ENCODE results near the gene DCK.
"Not testable (repeated sequence)": the region's sequence is repeated elsewhere in the genome, so short reads cannot be mapped to it uniquely, and the experiment has no call there.

Gene DCK

GRCh38 chr4:71001363-71001762, 7.9 kb downstream of the DCK start:
- not testable (repeated sequence) for DNase-seq (ENCODE audit: low read depth)

DNA sequence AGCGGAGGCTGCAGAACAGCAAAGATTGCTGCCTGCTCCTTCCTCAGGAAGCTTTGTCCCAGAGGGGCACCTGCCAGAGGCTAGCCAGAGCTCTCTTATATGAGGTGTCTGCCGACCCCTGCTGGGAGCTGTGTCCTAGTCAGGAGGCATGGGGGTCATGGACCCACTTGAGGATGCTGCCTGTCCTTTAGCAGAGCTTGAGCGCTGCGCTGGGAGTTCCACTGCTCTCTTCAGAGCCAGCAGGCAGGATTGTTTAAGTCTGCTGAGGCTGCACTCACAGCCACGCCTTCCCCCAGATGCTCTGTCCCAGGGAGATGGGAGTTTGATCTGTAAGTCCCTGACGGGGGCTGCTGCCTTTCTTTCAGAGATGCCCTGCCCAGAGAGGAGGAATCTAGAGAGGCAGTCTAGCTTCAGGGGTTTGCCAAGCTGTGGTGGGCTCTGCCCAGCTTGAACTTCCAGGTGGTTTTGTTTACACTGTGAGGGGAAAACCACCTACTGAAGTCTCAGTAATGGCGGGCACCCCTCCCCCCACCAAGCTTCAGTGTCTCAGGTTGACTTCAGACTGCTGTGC, 10.9 kb downstream of the DCK start:
- DNase-seq (ENCODE audit: low read depth): no peak

DNA sequence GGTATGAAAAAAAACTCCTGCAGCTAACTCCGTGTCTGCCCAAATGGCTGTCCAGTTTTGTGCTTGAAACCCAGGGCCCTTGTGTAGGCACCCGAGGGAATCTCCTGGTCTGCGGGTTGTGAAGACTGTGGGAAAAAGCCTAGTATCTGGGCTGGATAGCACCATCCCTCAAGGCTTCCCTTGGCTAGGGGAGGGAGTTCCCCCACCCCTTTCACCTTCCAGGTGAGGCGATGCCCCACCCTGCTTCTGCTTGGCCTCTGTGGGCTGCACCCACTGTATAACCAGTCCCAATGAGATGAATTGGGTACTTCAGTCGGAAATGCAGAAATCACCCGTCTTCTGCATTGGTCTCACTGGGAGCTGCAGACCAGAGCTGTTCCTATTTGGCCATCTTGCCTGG, 11.6 kb downstream of the DCK start:
- DNase-seq (ENCODE audit: low read depth): not testable (repeated sequence)

DNA sequence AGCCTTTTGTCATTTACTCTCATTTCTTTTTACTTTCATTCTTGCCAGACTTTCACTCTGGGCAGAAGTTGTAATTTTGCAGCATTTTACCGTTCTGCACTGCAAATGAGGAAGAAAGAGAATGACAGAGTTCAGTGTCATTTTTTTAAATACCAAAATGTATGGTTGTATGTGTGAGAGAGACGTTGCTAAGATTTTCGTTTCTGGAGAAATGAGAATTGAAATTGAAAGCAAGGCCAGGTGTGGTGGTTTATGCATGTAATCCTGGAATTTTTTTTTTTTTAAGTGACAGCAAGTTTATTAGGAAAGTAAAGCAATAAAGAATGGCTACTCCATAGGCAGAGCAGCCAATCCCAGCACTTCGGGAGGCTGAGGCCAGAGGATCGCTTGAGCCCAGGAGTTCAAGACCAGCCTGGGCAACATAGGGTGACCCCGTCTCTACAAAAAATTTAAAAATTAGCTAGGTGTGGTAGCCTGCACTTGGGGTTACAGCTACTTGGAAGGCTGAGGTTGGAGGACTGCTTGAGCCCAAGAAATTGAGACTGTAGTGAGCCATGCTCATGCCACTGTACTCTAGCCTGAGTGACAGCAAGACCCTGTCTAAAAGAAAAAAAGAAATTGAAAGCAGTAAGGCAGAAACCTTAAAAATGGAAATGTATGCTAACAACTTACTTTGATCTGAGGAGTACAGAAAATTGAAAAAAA, 12.9 kb downstream of the DCK start:
- DNase-seq (ENCODE audit: low read depth): no peak

DNA sequence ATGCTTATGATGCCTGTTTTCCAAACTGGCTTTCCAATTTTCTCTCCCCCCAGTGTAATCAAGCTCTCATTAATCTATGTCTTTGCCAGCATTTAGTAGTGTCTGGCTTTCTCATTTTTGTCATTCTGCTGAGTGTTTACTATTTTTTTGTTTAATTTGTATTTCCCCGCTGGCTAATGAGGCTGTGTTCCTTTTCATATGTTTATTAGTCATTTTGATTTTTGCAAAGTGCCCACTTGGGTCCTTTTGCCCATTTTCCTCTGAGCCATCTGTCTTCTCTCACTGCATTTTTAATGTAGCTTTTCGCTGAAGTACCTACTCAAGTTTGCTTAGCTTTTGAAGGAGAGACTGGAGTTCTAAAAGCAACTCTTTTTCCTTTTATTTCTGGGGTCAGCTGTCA, 14.7 kb downstream of the DCK start:
- no peak for DNase-seq (ENCODE audit: low read depth)

DNA sequence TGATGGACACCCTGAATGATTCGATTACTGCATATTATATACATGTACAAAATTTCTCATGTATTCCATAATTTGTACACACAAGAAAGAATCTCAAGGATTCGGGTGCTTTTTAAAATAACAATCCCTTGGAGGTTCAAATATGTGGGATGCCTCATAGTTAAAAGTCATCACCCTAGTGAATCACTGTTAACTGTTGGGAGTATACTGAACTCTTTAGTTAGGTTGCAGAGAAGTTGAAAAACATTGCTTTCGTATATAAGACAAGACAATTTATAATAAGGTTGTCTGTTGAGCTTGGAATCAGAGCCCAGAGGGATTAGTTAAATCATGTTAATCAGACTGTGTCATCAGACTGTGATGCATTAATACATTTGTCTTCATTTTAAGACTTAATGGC, 15.6 kb downstream of the DCK start:
- no peak for DNase-seq (ENCODE audit: low read depth)

GRCh38 chr4:71009890-71010588, 16.6 kb downstream of the DCK start:
- DNase-seq (ENCODE audit: low read depth): no peak

GRCh38 chr4:71011451-71011850, 18.0 kb downstream of the DCK start:
- no peak for DNase-seq (ENCODE audit: low read depth)

DNA sequence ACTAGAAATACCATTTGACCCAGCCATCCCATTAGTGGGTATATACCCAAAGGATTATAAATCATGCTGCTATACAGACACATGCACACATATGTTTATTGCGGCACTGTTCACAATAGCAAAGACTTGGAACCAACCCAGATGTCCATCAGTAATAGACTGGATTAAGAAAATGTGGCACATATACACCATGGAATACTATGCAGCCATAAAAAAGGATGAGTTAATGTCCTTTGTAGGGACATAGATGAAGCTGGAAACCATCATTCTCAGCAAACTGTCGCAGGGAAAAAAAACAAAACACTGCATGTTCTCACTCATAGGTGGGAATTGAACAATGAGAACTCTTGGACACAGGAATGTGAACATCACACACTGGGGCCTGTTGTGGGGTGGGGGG, 23.9 kb downstream of the DCK start:
- DNase-seq (ENCODE audit: low read depth): not testable (repeated sequence)

- no peak for DNase-seq (ENCODE audit: low read depth)
Observed at GRCh38 chr4:71020611-71021010, 27.2 kb downstream of the DCK start.

GRCh38 chr4:71025654-71026053, 32.2 kb downstream of the DCK start:
- no peak for DNase-seq (ENCODE audit: low read depth)

GRCh38 chr4:71026086-71026485, 32.6 kb downstream of the DCK start:
- no peak for DNase-seq (ENCODE audit: low read depth)

- no peak for DNase-seq (ENCODE audit: low read depth)
Observed at GRCh38 chr4:71027611-71028010, 34.2 kb downstream of the DCK start.

DNA sequence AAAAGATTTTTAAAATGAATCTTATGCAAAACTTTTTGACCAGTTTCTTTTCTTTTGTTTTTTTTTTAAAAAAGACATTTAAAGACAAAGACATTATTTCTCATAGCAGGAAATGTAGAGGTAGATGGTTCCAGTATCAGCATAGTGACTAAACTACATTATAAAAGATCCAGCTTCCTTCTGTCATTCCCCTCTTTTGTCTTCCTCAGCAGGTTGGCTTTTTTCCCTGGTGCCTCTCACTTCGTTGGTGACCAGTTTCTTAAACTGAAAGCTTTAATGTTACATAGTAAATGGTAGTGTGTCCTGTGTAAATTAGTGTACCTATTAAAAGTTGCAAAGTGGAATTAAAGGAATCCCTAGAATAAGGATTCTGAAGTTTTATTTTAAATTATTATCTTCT, 36.1 kb downstream of the DCK start:
- DNase-seq (ENCODE audit: low read depth): no peak

DNA sequence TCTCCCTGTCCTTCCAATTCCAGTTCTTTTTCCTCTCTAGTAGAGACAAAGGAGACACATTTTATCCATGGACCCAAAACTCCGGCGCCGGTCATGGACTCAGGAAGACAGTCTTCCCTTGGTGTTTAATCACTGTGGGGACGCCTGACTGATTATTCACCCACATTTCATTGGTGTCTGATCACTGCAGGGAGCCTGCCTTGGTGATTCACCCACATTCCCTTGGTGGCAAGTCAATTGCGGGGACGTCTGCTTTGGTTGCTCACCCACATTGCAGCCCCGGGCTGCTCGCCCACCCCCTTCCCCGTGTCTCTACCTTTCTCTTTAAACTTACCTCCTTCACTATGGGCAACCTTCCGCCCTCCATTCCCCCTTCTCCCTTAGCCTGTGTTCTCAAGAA, 38.7 kb downstream of the DCK start:
- DNase-seq (ENCODE audit: low read depth): not testable (repeated sequence)

DNA sequence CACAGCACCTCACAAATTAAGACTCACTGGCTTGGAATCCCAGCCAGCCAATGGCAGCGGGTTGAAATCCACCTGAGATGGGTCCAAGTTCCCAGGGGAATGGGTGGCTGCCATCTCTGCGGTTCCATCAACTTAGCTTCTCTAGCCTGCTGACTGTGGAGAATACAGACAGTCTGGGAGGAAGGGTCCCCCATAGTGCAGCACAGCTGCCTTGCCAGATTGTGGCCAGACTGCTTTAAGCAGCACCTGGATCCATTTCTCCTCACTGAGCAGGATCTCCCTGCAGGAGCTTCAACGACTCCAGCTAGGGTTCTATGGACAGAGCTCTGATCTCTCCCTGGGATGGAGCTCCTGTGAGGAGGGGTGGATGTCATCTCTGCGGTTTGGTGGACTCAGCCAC, 51.8 kb downstream of the DCK start:
- DNase-seq (ENCODE audit: low read depth): no peak

DNA sequence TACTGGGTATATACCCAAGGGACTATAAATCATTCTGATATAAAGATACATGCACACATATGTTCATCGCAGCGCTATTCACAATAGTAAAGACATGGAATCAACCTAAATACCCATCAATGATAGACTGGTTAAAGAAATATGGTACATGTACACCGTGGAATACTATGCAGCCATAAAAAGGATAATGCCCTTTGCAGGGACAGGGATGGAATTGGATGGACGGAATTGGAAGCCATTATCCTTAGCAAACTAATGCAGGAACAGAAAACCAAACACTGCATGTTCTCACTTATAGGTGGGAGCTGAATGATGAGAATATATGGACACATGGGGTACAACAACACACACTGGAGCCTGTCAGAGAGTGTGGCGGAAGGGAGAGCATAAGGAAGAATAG, 55.9 kb downstream of the DCK start:
- no peak for DNase-seq (ENCODE audit: low read depth)

GRCh38 chr4:71050809-71051208, 57.4 kb downstream of the DCK start:
- no peak for DNase-seq (ENCODE audit: low read depth)

DNA sequence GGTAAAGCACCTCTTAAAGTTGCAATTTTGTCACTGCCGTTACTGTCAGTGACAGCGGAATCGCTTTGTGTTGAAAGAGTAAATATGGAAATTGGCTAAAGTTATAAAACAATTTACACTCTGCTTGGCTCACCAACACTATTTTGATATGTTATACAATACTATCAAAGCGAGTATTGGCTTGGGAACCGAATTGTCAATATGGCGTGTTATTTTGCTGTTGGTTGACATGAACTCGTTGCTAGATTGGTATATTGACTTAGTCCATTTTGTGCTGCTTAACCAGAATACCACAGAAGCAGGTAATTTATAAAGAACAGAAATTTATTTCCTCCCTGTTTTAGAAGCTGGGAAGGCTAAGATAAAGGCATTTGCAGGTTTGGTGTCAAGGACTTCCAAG, 58.6 kb downstream of the DCK start:
- no peak for DNase-seq (ENCODE audit: low read depth)

DNA sequence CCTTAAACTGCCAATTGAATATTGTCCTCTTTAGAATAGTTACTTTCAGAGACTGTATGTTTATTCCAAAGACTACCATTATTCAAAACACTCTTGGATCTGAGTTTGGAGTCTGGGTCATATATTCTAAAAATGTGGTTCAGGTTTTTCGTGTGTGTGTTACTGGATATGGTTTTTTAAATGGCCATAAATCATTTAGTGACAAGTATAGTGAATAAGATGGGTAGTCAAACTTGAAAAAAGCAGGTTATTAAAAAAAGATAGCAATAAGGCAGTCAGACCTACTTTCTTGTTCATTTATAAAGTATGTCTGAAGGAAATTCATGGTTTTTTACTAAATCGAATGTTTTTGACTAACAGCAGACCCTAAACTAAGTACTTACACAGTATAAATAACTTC, 59.3 kb downstream of the DCK start:
- DNase-seq (ENCODE audit: low read depth): no peak

DNA sequence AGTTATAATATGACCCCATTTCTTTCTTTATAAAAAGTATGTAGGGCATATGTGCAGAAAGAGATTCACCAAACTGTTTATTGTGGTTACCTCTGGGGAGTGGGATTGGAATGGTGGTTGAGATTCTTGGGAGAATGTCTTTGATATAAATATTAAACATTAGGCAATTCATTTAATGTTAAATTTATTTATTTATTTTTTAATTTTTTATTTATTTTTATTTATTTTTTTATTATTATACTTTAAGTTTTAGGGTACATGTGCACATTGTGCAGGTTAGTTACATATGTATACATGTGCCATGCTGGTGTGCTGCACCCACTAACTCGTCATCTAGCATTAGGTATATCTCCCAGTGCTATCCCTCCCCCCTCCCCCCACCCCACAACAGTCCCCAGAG, 60.2 kb downstream of the DCK start:
- DNase-seq (ENCODE audit: low read depth): not testable (repeated sequence)

GRCh38 chr4:71059573-71059972, 66.1 kb downstream of the DCK start:
- not testable (repeated sequence) for DNase-seq (ENCODE audit: low read depth)

- DNase-seq (ENCODE audit: low read depth): no peak
Observed at GRCh38 chr4:71062436-71062835, 69.0 kb downstream of the DCK start.

DNA sequence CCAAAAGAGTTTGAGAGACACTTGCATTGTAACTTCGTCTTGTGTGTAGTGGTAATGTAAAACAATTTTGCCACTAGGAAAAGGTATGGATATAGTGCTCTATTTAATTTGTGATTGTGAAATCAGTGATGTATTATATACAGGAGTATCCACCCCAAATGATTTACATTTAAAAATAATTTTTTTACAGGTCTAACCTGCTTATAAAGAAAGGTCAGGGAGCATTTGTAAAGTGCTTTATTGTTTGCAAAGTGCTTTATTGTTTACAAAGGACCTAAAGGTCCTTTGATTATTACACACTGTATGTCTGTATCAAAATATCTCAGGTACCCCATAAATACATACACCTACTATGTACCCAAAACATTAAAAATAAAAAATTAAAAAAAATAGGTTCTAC, 70.3 kb downstream of the DCK start:
- no peak for DNase-seq (ENCODE audit: low read depth)

Data from activated T-helper 1 cell treated with Interleukin-2 at 50 U/mL for 16 hours (primary cell).